UCSD-AML1 (cell line): ENCODE measurements around the gene SULT2B1.

Experiments used
- DNase-seq: peaks from one replicate; lab custom pipeline; 2025; ENCODE audit not compliant: unreplicated experiment; lab: John Stamatoyannopoulos, UW

Gene SULT2B1

GRCh38 chr19:48633148-48634035 lies 81.4 kb downstream of the SULT2B1 start:
- no peak for DNase-seq

GRCh38 chr19:48634036-48634342 lies 82.0 kb downstream of the SULT2B1 start:
- no peak for DNase-seq

- DNase-seq: peak; percentile 97
These were observed 82.7 kb downstream of the SULT2B1 start for GRCh38 chr19:48634424-48635262.

- peak; percentile 82 for DNase-seq
These were observed 83.4 kb downstream of the SULT2B1 start for GRCh38 chr19:48635263-48635965.

- DNase-seq: peak; percentile 40
These were observed 84.2 kb downstream of the SULT2B1 start for GRCh38 chr19:48635966-48636858.

- DNase-seq: no peak
These were observed 85.0 kb downstream of the SULT2B1 start, which contains the start of gene DBP for GRCh38 chr19:48636859-48637448. Gene DBP (minus strand): TSS chr19:48637379. CDS start chr19:48636994, 385 bp downstream.

- DNase-seq: peak; percentile 99
These were observed 85.5 kb downstream of the SULT2B1 start for GRCh38 chr19:48637449-48637947.

- peak; percentile 87 for DNase-seq
These were observed 86.2 kb downstream of the SULT2B1 start for GRCh38 chr19:48637948-48638830.

GRCh38 chr19:48638831-48639381 lies 86.9 kb downstream of the SULT2B1 start:
- peak; percentile 29 for DNase-seq

- DNase-seq: no peak
These were observed 87.8 kb downstream of the SULT2B1 start for GRCh38 chr19:48639483-48640375.

GRCh38 chr19:48641850-48642249 lies 89.9 kb downstream of the SULT2B1 start:
- no peak for DNase-seq

GRCh38 chr19:48642862-48643261 lies 90.9 kb downstream of the SULT2B1 start:
- no peak for DNase-seq

GRCh38 chr19:48644355-48644754 lies 92.4 kb downstream of the SULT2B1 start:
- DNase-seq: no peak

GRCh38 chr19:48644839-48645619 lies 93.1 kb downstream of the SULT2B1 start:
- peak; percentile 68 for DNase-seq

GRCh38 chr19:48645620-48646000 lies 93.6 kb downstream of the SULT2B1 start:
- DNase-seq: no peak

- DNase-seq: peak; percentile 88
These were observed 94.2 kb downstream of the SULT2B1 start, which contains the start of gene CA11 for GRCh38 chr19:48646001-48646721. Gene CA11 (minus strand): TSS chr19:48646187. CDS start chr19:48645632, 555 bp downstream.
